Renal pelvis (tissue), 4 donors: ENCODE data around the gene SCP2. TPM values are rescaled to one million over a fixed set of nuclear protein-coding genes. Genes with fewer than 3 reads are reported as not detected.

ENCODE experiments used
- DNase-seq: peaks from one replicate; pipeline ENCODE4 v3.0.0-alpha.2; 2013
- polyA plus RNA-seq, 3 donors: library from polyadenylated mRNA; unstranded; fragments of 120-200 nt; gene quantifications; one replicate each; pipeline ENCODE4 v1.2.1, GENCODE V29; 2013; ENCODE audit not compliant: insufficient read length in 3 of 3

Gene SCP2
- polyA plus RNA-seq, 3 donors = 174 to 194 (median 191) TPM

DNA sequence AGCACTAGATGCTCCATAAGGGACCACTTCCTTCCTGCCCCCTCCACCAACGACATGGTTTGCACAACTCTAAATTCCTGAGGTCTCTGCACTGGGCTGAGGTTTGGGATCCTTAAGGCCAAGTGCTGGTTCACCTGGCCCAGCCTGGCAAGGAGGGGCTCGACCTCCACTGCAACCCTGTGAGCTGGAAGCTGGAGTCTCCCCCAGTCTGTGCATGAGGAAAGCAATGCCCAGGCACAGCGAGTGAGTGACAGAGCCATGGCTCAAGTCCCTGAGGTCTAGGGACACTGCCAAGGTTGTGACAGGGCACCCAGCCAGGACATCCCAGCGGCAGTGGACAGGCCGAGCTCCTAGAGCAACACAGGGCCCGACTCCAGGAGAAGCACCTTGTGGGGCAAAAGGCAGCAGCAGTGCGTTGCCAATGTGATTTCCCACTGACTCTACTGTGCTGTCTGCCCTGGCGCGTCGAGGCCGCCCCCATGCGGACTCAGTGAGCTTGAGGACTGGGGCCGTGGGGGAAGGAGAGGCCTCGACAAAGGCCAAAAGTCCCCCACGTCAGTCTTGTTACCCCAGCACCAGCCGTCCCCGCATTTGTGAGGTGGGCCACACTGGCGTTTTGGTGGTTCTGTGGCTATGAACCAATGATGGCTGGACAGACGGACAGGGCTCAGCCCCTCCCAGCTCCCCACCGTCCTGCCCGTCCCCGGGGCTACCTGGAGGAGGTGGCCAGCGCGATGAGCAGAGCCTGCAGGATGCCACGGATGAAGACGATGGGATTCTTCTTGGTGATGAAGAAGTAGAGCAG is 165.0 kb downstream of the SCP2 start:
- no peak for DNase-seq

DNA sequence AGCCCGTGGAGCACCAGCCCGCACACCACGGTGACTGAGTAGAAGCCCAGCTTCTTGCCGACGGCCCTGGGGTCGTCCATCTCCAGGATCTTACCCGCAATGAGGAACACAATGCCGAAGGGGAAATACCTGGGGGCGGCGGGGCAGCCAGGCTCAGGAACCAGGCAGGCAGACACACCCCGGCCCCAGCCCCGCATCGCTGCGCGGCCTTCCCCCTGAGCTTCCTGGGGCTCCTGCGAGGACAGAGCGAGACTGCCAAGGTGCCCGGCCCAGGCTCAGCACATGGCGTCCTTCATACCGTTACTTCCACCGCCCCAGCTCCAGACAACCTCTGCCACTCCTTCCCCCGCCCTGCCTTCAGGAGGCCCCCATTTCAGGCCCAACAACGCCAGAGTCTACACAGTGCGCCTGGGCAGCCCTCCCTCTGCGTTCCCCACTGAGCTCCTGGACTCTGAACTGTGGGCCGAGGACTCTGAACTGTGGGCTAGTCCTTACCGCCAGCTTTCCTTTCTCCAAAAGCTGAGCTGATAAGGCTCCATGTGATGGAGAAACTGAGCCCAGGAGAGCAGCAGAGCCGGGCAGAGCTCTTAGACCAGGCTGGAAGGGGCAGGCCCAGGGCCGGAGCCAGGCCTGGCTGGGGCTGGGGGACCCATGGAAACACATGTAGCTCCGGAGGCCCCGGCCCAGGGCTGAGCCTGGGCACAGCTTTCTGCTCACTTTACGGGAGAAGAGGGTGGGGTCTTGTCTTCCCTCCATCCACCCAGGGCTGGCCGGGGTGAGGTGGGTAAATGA is 165.8 kb downstream of the SCP2 start:
- no peak for DNase-seq

DNA sequence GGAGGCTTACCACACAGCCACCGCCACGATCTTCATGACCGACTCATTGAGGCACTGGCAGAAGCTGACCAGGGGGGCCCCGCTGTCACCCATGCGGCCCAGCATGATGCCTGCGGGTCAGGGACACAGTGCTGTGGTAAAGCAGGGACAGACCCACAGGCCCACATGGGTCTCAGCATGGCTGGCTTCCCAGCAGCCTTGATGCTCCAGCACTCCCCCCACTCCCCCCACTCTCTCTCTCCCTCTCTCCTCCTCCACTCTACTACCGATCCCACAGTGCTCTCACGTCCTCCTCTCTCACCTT is 166.3 kb downstream of the SCP2 start:
- no peak for DNase-seq

DNA sequence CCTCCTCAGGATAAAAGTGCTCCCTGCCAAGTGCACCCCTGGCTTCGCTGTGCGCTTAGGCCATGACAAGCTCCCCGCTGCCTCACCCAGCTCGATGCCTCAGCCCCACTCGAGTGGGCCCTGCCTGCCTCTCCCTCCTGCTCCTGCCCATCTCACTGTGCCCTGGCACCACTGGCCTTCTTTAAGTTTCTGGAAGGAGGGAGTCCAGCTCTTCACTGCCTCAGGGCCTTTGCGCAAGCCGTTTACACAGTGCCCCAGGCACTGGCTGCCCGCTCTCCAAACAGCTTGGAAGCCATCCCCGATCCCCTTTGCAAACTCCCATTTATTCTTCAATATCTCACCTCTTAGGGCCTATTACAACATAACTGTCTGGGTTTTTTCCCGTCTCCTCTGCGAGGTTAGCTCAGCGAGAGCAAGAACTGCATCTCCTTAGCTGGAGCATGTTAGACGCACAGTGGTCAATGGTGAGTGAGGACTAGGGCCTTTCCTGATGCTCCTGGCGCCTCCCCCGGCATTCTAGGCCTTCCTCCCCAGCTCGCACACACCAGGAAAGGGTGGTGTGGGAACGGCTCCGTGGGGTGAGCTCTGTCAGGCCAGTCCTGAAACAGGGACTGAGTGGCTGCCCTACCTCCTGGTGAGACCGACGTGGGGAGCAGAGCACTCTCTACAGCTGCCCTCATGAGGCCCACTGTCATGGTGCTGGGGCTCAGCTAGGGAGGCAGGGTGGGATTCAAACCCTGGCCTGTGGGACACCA is 166.9 kb downstream of the SCP2 start:
- DNase-seq = no peak

DNA sequence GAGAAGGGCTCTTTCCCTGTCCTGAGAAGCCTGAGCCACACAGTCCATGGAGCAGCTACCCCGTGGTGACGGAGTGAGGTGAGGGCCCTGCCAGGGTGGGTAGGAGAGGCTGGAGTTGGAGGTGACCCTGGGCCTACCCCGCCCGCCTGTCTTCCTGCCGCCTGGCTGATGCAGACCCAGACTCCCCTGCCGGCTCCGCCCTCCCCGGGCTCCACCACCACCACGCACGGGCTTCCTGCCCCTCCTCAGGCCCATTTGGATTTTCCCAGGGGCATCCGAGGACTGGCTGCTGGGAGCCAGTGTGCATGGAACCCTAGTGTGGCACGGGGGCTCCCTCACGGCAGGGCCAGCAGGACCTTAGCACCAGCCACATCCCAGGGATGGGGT is 167.4 kb downstream of the SCP2 start:
- DNase-seq = no peak

Other genes with a start within 250 kb of the SCP2 start
- 10 to 100 TPM; 13.5 to 18.2 (median 17.7) TPM for gene COA7, start 228.9 kb upstream of the SCP2 start, polyA plus RNA-seq
- 10 to 100 TPM; 21.1 to 26.2 (median 26.2) TPM for gene ZYG11B, start 200.8 kb upstream of the SCP2 start, polyA plus RNA-seq
- under 1 TPM; 0.17 to 0.27 (median 0.18) TPM for gene ZYG11A, start 84.5 kb upstream of the SCP2 start, polyA plus RNA-seq
- gene ECHDC2, start 5.5 kb upstream of the SCP2 start, polyA plus RNA-seq = 100 to 1,000 TPM; 109 to 300 (median 255) TPM
- 1 to 10 TPM; 1.6 to 2.0 (median 1.7) TPM for gene PODN, start 134.9 kb downstream of the SCP2 start, polyA plus RNA-seq
- under 1 TPM; 0.08 to 0.09 (median 0.09) TPM for gene SLC1A7, start 215.4 kb downstream of the SCP2 start, polyA plus RNA-seq